Measurements from ENCODE around the gene CFDP1. TPM values are rescaled to one million over a fixed set of nuclear protein-coding genes. Genes with fewer than 3 reads are reported as not detected.
A peak's percentile ranks its signal among the peaks of the same experiment; 100 is the strongest.

Gene CFDP1
- total and polyA plus RNA-seq, 4 donors = 44.8 to 105 (median 64.1) TPM

DNA sequence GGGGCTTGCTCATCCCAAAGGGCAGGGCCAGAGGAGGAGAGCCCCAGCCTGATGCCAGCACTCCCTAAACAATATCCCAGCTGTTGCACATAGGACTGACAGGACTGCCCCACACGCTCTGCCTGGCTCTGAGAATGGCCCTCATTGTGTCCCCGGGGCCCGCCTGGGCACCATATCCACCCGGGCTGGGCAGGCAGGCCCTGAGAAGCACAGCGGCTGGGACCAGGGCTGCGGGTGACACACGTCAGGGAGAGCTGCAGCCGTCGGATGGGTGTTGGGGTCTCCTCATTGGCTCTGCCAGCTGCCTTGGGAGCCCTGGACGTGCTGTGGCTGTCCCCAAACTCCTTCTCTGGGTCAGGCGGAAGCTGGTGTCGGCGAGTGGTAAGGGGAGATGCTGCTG is 186.1 kb downstream of the CFDP1 start:
- TF ChIP-seq, protein P1, sequence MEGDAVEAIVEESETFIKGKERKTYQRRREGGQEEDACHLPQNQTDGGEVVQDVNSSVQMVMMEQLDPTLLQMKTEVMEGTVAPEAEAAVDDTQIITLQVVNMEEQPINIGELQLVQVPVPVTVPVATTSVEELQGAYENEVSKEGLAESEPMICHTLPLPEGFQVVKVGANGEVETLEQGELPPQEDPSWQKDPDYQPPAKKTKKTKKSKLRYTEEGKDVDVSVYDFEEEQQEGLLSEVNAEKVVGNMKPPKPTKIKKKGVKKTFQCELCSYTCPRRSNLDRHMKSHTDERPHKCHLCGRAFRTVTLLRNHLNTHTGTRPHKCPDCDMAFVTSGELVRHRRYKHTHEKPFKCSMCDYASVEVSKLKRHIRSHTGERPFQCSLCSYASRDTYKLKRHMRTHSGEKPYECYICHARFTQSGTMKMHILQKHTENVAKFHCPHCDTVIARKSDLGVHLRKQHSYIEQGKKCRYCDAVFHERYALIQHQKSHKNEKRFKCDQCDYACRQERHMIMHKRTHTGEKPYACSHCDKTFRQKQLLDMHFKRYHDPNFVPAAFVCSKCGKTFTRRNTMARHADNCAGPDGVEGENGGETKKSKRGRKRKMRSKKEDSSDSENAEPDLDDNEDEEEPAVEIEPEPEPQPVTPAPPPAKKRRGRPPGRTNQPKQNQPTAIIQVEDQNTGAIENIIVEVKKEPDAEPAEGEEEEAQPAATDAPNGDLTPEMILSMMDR (IDR thresholded peaks at IDR 0.05; ENCODE audit: control extremely low read depth, extremely low read depth) = no peak
- WGBS, 2 donors = 83 to 88% methylated on average over 13 of the region's 13 CpGs
- no peaks in the 10 kb centered on the region for H3K27me3 ChIP-seq (ENCODE audit: control insufficient read depth in 3 of 3, insufficient read depth in 3 of 3, low read length in 2 of 3)
- no peak overlapping the region for H3K4me3 ChIP-seq
- peak overlapping the region; percentile 78 to 82 for H3K27ac ChIP-seq (ENCODE audit: low read depth in 1 of 2, low read length in 1 of 2)
- ATAC-seq (ENCODE audit: insufficient read depth, low FRiP score) (no peak), DNase-seq (no peak)
- peaks cover 20 to 62% (median 56%) of the 10 kb centered on the region in 5 donors for H3K4me1 ChIP-seq (ENCODE audit: control insufficient read depth in 5 of 5, insufficient read depth in 5 of 5, low read length in 5 of 5)
- H3K9ac ChIP-seq (ENCODE audit: insufficient read depth in 1 of 2, low read length in 2 of 2) = no peak overlapping the region
- peaks cover 0 to 1% (median 0%) of the 10 kb centered on the region in 4 donors for H3K9me3 ChIP-seq (ENCODE audit: control insufficient read depth in 4 of 4, insufficient read depth in 3 of 4, low read length in 3 of 4)
- H3K36me3 ChIP-seq (ENCODE audit: control insufficient read depth in 4 of 4, insufficient read depth in 4 of 4, low read length in 4 of 4) = peaks cover 0 to 6% (median 0%) of the 10 kb centered on the region in 4 donors

DNA sequence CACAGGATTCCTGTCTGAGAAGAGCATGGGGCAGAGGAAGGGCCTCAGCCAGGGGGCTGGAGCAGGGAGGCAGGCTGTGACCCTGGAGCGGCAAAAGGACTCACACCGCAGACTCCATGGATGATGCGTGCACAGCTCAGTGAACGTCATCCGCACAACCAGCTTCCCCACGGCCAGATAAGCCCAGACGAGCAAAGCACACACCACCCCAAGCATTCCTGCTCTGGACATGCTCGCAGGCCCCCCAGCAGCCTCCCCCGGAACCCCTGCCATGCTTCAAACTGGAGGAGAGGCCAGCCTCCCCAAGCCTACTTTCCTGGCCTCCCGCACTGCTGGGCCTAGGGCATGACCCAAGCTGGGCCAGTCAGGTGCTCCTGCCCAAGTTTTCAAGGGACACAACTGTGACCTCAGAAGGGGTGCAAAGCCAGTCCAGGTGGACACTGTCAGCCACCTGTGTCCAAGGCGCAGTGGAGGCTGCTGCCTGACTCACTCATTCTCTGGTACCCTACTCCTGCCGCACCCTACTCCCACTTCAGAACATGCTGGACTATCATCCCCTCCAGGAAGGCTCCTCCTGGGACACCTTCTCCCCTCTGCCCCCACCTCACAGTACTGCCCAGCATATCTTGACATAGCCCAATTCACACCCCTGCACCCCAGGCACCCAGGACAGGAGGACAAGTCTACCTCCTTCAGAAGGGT is 186.6 kb downstream of the CFDP1 start:
- ATAC-seq (ENCODE audit: insufficient read depth, low FRiP score) (no peak), DNase-seq (no peak)
- no peak overlapping the region for H3K4me3 ChIP-seq
- TF ChIP-seq, protein P1 (IDR thresholded peaks at IDR 0.05; ENCODE audit: control extremely low read depth, extremely low read depth) = no peak
- H3K9me3 ChIP-seq (ENCODE audit: control insufficient read depth in 4 of 4, insufficient read depth in 3 of 4, low read length in 3 of 4) = peaks cover 0 to 1% (median 0%) of the 10 kb centered on the region in 4 donors
- H3K27me3 ChIP-seq (ENCODE audit: control insufficient read depth in 3 of 3, insufficient read depth in 3 of 3, low read length in 2 of 3) = no peaks in the 10 kb centered on the region
- WGBS, 2 donors = 86 to 91% methylated on average over 12 of the region's 12 CpGs
- peak overlapping the region; percentile 78 to 82 for H3K27ac ChIP-seq (ENCODE audit: low read depth in 1 of 2, low read length in 1 of 2)
- peaks cover 15 to 56% (median 50%) of the 10 kb centered on the region in 5 donors for H3K4me1 ChIP-seq (ENCODE audit: control insufficient read depth in 5 of 5, insufficient read depth in 5 of 5, low read length in 5 of 5)
- peaks cover 0 to 12% (median under 1%) of the 10 kb centered on the region in 4 donors for H3K36me3 ChIP-seq (ENCODE audit: control insufficient read depth in 4 of 4, insufficient read depth in 4 of 4, low read length in 4 of 4)
- H3K9ac ChIP-seq (ENCODE audit: insufficient read depth in 1 of 2, low read length in 2 of 2) = no peak overlapping the region

DNA sequence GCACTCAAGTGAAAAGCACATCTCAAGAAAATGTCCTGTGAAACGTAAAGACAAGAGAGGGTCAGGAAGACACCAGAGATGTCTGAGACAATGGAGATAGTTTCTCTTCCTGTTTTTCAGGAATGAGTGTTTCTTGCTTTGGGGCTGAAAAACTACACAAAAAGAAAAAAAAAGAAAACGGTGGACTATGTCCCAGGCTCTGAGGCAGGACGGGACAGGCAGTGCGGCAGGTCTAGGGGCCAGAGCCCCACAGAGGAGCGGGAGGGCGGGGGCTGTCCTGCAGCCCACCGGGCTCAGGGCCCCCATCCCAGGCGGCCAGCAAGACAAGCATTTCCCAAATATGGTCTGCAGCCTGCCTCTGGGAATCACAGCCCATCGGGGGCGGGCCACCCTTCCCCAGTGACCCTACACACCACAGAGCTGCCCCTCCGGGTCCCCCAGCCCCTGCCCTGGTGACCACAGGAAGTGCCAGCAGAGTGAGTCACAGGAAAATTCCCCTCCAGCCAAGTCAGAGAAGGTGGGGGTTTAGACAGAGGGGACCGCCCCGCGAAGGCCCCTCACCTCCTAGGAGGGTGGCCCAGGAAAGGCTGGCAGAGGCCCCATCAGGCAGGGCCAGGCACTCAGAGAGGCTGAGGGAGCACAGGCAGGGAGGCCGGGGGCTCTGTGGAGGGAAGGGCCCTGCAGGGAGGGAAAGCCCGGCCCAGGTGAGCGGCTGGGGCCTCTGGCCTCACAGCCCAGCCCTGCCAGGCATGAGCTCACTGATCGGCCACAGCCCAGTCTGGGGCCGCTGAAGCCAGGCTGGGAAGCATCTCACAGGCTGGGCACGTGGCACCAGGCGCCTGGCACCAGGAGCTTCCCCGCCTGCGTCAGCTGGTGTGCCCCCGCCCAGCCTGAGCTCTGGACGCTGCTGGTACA is 188.2 kb downstream of the CFDP1 start:
- H3K9ac ChIP-seq (ENCODE audit: insufficient read depth in 1 of 2, low read length in 2 of 2) = peak overlapping the region in 1 of 2 donors; percentile 63
- peak overlapping the region; percentile 78 to 82 for H3K27ac ChIP-seq (ENCODE audit: low read depth in 1 of 2, low read length in 1 of 2)
- no peak overlapping the region for H3K4me3 ChIP-seq
- ATAC-seq (ENCODE audit: insufficient read depth, low FRiP score) (peak; percentile 68), DNase-seq (peak; percentile 75 to 84 (median 76))
- peaks cover 12 to 56% (median 47%) of the 10 kb centered on the region in 5 donors for H3K4me1 ChIP-seq (ENCODE audit: control insufficient read depth in 5 of 5, insufficient read depth in 5 of 5, low read length in 5 of 5)
- WGBS, 2 donors = 35 to 54% methylated on average over 25 of the region's 25 CpGs
- peaks cover 0 to 1% (median 0%) of the 10 kb centered on the region in 4 donors for H3K9me3 ChIP-seq (ENCODE audit: control insufficient read depth in 4 of 4, insufficient read depth in 3 of 4, low read length in 3 of 4)
- H3K36me3 ChIP-seq (ENCODE audit: control insufficient read depth in 4 of 4, insufficient read depth in 4 of 4, low read length in 4 of 4) = peaks cover 0 to 19% (median 7%) of the 10 kb centered on the region in 4 donors
- no peaks in the 10 kb centered on the region for H3K27me3 ChIP-seq (ENCODE audit: control insufficient read depth in 3 of 3, insufficient read depth in 3 of 3, low read length in 2 of 3)
- TF ChIP-seq, protein P1 (IDR thresholded peaks at IDR 0.05; ENCODE audit: control extremely low read depth, extremely low read depth) = no peak
